Measurements from ENCODE around the gene AMBP.
A peak's percentile ranks its signal among the peaks of the same experiment; 100 is the strongest.

Gene AMBP

DNA sequence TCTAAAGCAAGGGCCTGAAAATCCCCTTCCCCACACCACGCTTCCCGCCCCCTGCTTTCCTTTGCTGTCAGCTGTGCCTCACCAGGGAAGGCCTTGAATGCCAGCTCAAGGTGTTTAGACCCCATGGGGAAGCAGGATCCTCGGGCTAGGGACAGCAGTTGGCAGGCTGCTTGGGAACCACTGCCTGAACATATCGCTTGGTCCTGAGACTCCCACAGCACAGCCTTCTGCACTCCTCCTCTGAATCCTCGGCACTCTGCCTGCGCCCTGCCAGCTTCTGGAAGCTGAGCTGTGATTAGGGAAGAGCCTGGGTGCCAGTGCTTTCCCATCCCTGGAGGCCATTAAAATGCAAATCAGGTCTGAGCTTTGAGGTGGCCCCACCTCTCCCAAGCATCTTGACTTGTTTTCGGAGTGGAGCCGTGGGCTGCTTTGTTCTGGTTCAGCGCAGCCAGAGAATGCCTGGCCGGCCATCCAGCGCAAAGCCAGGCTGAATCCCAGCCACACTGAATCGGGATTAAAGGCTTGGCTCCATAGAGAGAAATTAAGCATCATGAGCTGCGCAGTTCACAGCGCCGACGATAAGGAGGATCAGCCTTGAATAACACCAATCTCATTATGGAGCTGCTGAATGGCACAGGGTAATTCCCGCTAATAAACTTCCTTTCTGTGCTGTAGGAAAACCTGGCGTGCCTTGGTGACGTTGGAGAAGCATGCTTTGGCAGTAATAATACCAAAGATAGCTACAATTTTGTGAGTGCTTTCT, 40.0 kb downstream of the AMBP start:
- peak overlapping the region; percentile 1; the same call in 1 of the 2 replicates for H3K27ac ChIP-seq
- ChIA-PET POLR2A (ENCODE audit: low non-redundant PET) (no interaction called here), CTCF (interaction anchor here (0.6 kb wide), 1 partner anchor 25 kb away, joined by 4 read pairs; no protein-coding TSS in a partner anchor)
- no peak for DNase-seq (ENCODE audit: low spot score)
- no peak for TF ChIP-seq CTCF (conservative IDR thresholded peaks at IDR 0.05; ENCODE audit: low read depth)

- CTCF ChIA-PET = interaction anchor here (0.6 kb wide), 1 partner anchor 26 kb away, joined by 4 read pairs; no protein-coding TSS in a partner anchor
- H3K27ac ChIP-seq = no peak overlapping the region
Observed at GRCh38 chr9:114037249-114037648, 40.9 kb downstream of the AMBP start.

GRCh38 chr9:114035845-114036801, 42.0 kb downstream of the AMBP start:
- no peak overlapping the region for H3K27ac ChIP-seq
- DNase-seq (ENCODE audit: low spot score) = no peak
- POLR2A ChIA-PET (ENCODE audit: low non-redundant PET) = no interaction called here
- CTCF ChIA-PET = interaction anchor here (0.6 kb wide), 1 partner anchor 18 kb away, joined by 3 read pairs; no protein-coding TSS in a partner anchor
- TF ChIP-seq CTCF (conservative IDR thresholded peaks at IDR 0.05; ENCODE audit: low read depth) = no peak

More at GRCh38 chr9:114037249-114037648, 40.9 kb downstream of the AMBP start:
- no peak for TF ChIP-seq CTCF (conservative IDR thresholded peaks at IDR 0.05; ENCODE audit: low read depth)
- DNase-seq (ENCODE audit: low spot score) = no peak
- POLR2A ChIA-PET (ENCODE audit: low non-redundant PET) = no interaction called here

GRCh38 chr9:114035221-114035844, 42.8 kb downstream of the AMBP start:
- peak overlapping the region; percentile 5; the same call in 1 of the 2 replicates for H3K27ac ChIP-seq
- TF ChIP-seq CTCF (conservative IDR thresholded peaks at IDR 0.05; ENCODE audit: low read depth) = no peak
- CTCF ChIA-PET = interaction anchor here (0.6 kb wide), 1 partner anchor 19 kb away, joined by 3 read pairs; no protein-coding TSS in a partner anchor
- DNase-seq (ENCODE audit: low spot score) = no peak
- POLR2A ChIA-PET (ENCODE audit: low non-redundant PET) = no interaction called here

- TF ChIP-seq CTCF (conservative IDR thresholded peaks at IDR 0.05; ENCODE audit: low read depth) = no peak
- H3K27ac ChIP-seq = peak overlapping the region; percentile 5; the same call in 1 of the 2 replicates
- no peak for DNase-seq (ENCODE audit: low spot score)
- ChIA-PET POLR2A (ENCODE audit: low non-redundant PET) (no interaction called here), CTCF (no interaction called here)
Observed at GRCh38 chr9:114034661-114035062, 43.4 kb downstream of the AMBP start.

GRCh38 chr9:114034196-114034595, 43.9 kb downstream of the AMBP start:
- no peak for DNase-seq (ENCODE audit: low spot score)
- POLR2A ChIA-PET (ENCODE audit: low non-redundant PET) = no interaction called here
- CTCF ChIA-PET = interaction anchor here (0.5 to 0.6 kb wide), 2 partner anchors 17 to 601 kb away, joined by 3 to 4 read pairs; no protein-coding TSS in a partner anchor
- H3K27ac ChIP-seq = no peak overlapping the region
- TF ChIP-seq CTCF (conservative IDR thresholded peaks at IDR 0.05; ENCODE audit: low read depth) = no peak
